Liver (tissue), 9 donors: ENCODE results near the gene CSF2. TPM values are rescaled to one million over a fixed set of nuclear protein-coding genes. Genes with fewer than 3 reads are reported as not detected.

ENCODE experiments used
- DNase-seq: peaks from one replicate; pipeline ENCODE4 v3.0.0-alpha.2; 2017; ENCODE audit warnings: low spot score
- H3K27ac ChIP-seq, 2 donors: one replicate each; pipeline ENCODE4 v1.7.0; 2013; ENCODE audit warnings: inconsistent platforms in 2 of 2, low read length in 2 of 2, control low read depth in 1 of 2, low read depth in 1 of 2, mild to moderate bottlenecking in 1 of 2
- H3K27me3 ChIP-seq, 4 donors: one replicate each; pipeline versions ENCODE4 v1.6.1 to v1.7.0; 2013; ENCODE audit warnings: low read length in 3 of 4, inconsistent platforms in 1 of 4, mild to moderate bottlenecking in 1 of 4, moderate library complexity in 1 of 4; ENCODE audit not compliant: control insufficient read depth in 4 of 4, insufficient read depth in 4 of 4
- H3K36me3 ChIP-seq, 4 donors: one replicate each; pipeline versions ENCODE4 v1.6.1 to v1.7.0; 2013; ENCODE audit warnings: low read length in 3 of 4, mild to moderate bottlenecking in 3 of 4, low read depth in 1 of 4, moderate library complexity in 1 of 4; ENCODE audit not compliant: control insufficient read depth in 4 of 4, insufficient read depth in 3 of 4
- H3K4me1 ChIP-seq, 4 donors: one replicate each; pipeline versions ENCODE4 v1.6.1 to v1.7.0; 2013; ENCODE audit warnings: low read length in 3 of 4, mild to moderate bottlenecking in 3 of 4, moderate library complexity in 1 of 4; ENCODE audit not compliant: control insufficient read depth in 4 of 4, insufficient read depth in 4 of 4
- H3K4me3 ChIP-seq, 3 donors: one replicate each; pipeline versions ENCODE4 v1.6.1 to v1.7.0; 2013; ENCODE audit warnings: low read length in 3 of 3, control low read depth in 1 of 3, low read depth in 1 of 3, mild to moderate bottlenecking in 1 of 3
- H3K9ac ChIP-seq, 2 donors: one replicate each; pipeline ENCODE4 v1.7.0; 2013; ENCODE audit warnings: low read length in 2 of 2, mild to moderate bottlenecking in 2 of 2, moderate library complexity in 2 of 2, control low read depth in 1 of 2, low read depth in 1 of 2
- H3K9me3 ChIP-seq, 4 donors: one replicate each; pipeline versions ENCODE4 v1.6.1 to v1.7.0; 2013; ENCODE audit warnings: low read length in 3 of 4; ENCODE audit not compliant: control insufficient read depth in 4 of 4
- ATF3 ChIP-seq: IDR thresholded peaks from 2 replicates; pipeline ENCODE4 v1.6.1; 2016; ENCODE audit warnings: antibody characterized with exemption
- CTCF ChIP-seq: fragments of 150-350 bp; IDR thresholded peaks from 2 replicates; pipeline ENCODE4 v1.5.1; 2017; ENCODE audit warnings: improper control_type of control experiment, low read depth, low read length; ENCODE audit not compliant: missing input control
- EGR1 ChIP-seq, 2 donors: IDR thresholded peaks; 2 replicates each; pipeline ENCODE4 v1.6.1; 2016 to 2018; ENCODE audit warnings: antibody characterized with exemption in 2 of 2, low read depth in 2 of 2
- FOXA1 ChIP-seq: IDR thresholded peaks from 2 replicates; pipeline ENCODE4 v1.6.1; 2016; ENCODE audit warnings: antibody characterized with exemption
- FOXA2 ChIP-seq: IDR thresholded peaks from 2 replicates; pipeline ENCODE4 v1.6.1; 2016; ENCODE audit warnings: antibody characterized with exemption
- GABPA ChIP-seq, 2 donors: IDR thresholded peaks in 1 of 2; conservative IDR thresholded peaks in 1 of 2; 2 replicates each; pipeline ENCODE4 v1.6.1; 2016; ENCODE audit warnings: antibody characterized with exemption in 2 of 2, mild to moderate bottlenecking in 1 of 2, moderate library complexity in 1 of 2
- HNF4A ChIP-seq, 2 donors: conservative IDR thresholded peaks; 2 replicates each; pipeline ENCODE4 v1.6.1; 2016; ENCODE audit warnings: antibody characterized with exemption in 2 of 2, mild to moderate bottlenecking in 2 of 2
- HNF4G ChIP-seq: IDR thresholded peaks from 2 replicates; pipeline ENCODE4 v1.6.1; 2016; ENCODE audit warnings: antibody characterized with exemption
- JUND ChIP-seq, 2 donors: IDR thresholded peaks; 2 replicates each; pipeline ENCODE4 v1.6.1; 2016; ENCODE audit warnings: antibody characterized with exemption in 2 of 2
- NR2F2 ChIP-seq: IDR thresholded peaks from 2 replicates; pipeline ENCODE4 v1.6.1; 2016; ENCODE audit warnings: antibody characterized with exemption
- RAD21 ChIP-seq, 2 donors: IDR thresholded peaks; 2 replicates each; pipeline ENCODE4 v1.6.1; 2016; ENCODE audit warnings: antibody characterized with exemption in 2 of 2, mild to moderate bottlenecking in 2 of 2
- RXRA ChIP-seq, 2 donors: IDR thresholded peaks; 2 replicates each; pipeline ENCODE4 v1.6.1; 2017 to 2018; ENCODE audit warnings: antibody characterized with exemption in 2 of 2, mild to moderate bottlenecking in 1 of 2
- SP1 ChIP-seq: IDR thresholded peaks from 2 replicates; pipeline ENCODE4 v1.6.1; 2018; ENCODE audit warnings: antibody characterized with exemption, mild to moderate bottlenecking
- TAF1 ChIP-seq: conservative IDR thresholded peaks from 2 replicates; pipeline ENCODE4 v1.6.1; 2016; ENCODE audit warnings: antibody characterized with exemption, mild to moderate bottlenecking
- YY1 ChIP-seq: IDR thresholded peaks from 2 replicates; pipeline ENCODE4 v1.6.1; 2016; ENCODE audit warnings: antibody characterized with exemption, mild to moderate bottlenecking
- ZBTB33 ChIP-seq: IDR thresholded peaks from 2 replicates; pipeline ENCODE4 v1.6.1; 2016; ENCODE audit warnings: antibody characterized with exemption
- WGBS: extraction: QIAGEN DNeasy Blood & Tissue Kit; methylation state at CpG from one replicate; pipeline ENCODE4 v1.1.7; 2013; 5-methylcytosine and 5-hydroxymethylcytosine counted together
- polyA plus RNA-seq, 2 donors: library from polyadenylated mRNA; stranded (reverse) in 1 of 2; unstranded in 1 of 2; fragments of 200-250 nt in 1 of 2; fragments of >200 nt in 1 of 2; fragmentation: Nextera tagmentation in 1 of 2; extraction: Ambion mirVana in 1 of 2; gene quantifications; one replicate each; pipeline versions ENCODE4 v1.2.1 to v1.2.3, GENCODE V29; 2013 to 2015
- total RNA-seq, 2 donors: library from RNA; depleted of rRNA; stranded (reverse); fragments of >200 nt; gene quantifications; one replicate each; pipeline ENCODE4 v1.2.3, GENCODE V29; 2014
- TF ChIP-seq, protein P1 (sequence below): IDR thresholded peaks from 2 replicates; pipeline ENCODE4 v1.6.1; 2016; ENCODE audit warnings: antibody characterized with exemption, mild to moderate bottlenecking
- TF ChIP-seq, protein P2 (sequence below): IDR thresholded peaks from 2 replicates; pipeline ENCODE4 v1.6.1; 2016; ENCODE audit warnings: antibody characterized with exemption
- donor health status: healthy.
- donor health status: healthy.
- donor health status: healthy.
- donor health status: healthy.
- donor health status: healthy.

CSF2 gene
- total and polyA plus RNA-seq, 4 donors, result not detected

GRCh38 chr5:132102101-132102701, 28.6 kb downstream of the CSF2 start:
- Histone ChIP-seq H3K9me3 (no peaks in the 10 kb centered on the region), H3K27ac (no peak overlapping the region), H3K36me3 (no peaks in the 10 kb centered on the region), H3K4me3 (no peak overlapping the region), H3K9ac (no peak overlapping the region), H3K4me1 (peaks cover 0 to 6% (median 0%) of the 10 kb centered on the region in 4 donors), H3K27me3 (no peaks in the 10 kb centered on the region)
- no peak for DNase-seq
- TF ChIP-seq ZBTB33 (no peak), YY1 (no peak), RAD21 (IDR thresholded peaks at IDR 0.05) (no peak), FOXA1 (no peak), HNF4G (no peak), TAF1 (no peak), ATF3 (no peak), SP1 (no peak), GABPA (IDR thresholded peaks at IDR 0.05 in 1 of 2, conservative IDR thresholded peaks at IDR 0.05 in 1 of 2) (no peak), EGR1 (IDR thresholded peaks at IDR 0.05; ENCODE audit: low read depth in 2 of 2) (no peak), HNF4A (conservative IDR thresholded peaks at IDR 0.05) (no peak), NR2F2 (no peak), FOXA2 (no peak), JUND (IDR thresholded peaks at IDR 0.05) (no peak), CTCF (no peak), RXRA (IDR thresholded peaks at IDR 0.05) (no peak)
- TF ChIP-seq, protein P1, sequence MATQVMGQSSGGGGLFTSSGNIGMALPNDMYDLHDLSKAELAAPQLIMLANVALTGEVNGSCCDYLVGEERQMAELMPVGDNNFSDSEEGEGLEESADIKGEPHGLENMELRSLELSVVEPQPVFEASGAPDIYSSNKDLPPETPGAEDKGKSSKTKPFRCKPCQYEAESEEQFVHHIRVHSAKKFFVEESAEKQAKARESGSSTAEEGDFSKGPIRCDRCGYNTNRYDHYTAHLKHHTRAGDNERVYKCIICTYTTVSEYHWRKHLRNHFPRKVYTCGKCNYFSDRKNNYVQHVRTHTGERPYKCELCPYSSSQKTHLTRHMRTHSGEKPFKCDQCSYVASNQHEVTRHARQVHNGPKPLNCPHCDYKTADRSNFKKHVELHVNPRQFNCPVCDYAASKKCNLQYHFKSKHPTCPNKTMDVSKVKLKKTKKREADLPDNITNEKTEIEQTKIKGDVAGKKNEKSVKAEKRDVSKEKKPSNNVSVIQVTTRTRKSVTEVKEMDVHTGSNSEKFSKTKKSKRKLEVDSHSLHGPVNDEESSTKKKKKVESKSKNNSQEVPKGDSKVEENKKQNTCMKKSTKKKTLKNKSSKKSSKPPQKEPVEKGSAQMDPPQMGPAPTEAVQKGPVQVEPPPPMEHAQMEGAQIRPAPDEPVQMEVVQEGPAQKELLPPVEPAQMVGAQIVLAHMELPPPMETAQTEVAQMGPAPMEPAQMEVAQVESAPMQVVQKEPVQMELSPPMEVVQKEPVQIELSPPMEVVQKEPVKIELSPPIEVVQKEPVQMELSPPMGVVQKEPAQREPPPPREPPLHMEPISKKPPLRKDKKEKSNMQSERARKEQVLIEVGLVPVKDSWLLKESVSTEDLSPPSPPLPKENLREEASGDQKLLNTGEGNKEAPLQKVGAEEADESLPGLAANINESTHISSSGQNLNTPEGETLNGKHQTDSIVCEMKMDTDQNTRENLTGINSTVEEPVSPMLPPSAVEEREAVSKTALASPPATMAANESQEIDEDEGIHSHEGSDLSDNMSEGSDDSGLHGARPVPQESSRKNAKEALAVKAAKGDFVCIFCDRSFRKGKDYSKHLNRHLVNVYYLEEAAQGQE, result no peak
- TF ChIP-seq, protein P2, sequence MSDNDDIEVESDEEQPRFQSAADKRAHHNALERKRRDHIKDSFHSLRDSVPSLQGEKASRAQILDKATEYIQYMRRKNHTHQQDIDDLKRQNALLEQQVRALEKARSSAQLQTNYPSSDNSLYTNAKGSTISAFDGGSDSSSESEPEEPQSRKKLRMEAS, result no peak
- WGBS, result 90% methylated on average over 5 of the region's 5 CpGs
